Lung (tissue), 12 donors: ENCODE results near the gene TRIM43. TPM values are rescaled to one million over a fixed set of nuclear protein-coding genes. Genes with fewer than 3 reads are reported as not detected.
"Not testable (repeated sequence)": the region's sequence is repeated elsewhere in the genome, so short reads cannot be mapped to it uniquely, and the experiment has no call there.

Source experiments
- ATAC-seq: fragments of 200-7000 bp; cut with Tn5 transposase; one replicate; pipeline ENCODE4 v1.9.1; 2020; ENCODE audit warnings: moderate number of reproducible peaks; ENCODE audit not compliant: insufficient read depth, low FRiP score
- DNase-seq, 3 donors: peaks; one replicate each; pipeline ENCODE4 v3.0.0-alpha.2; 2013 to 2017
- H3K27ac ChIP-seq, 2 donors: one replicate each; pipeline ENCODE4 v1.5.1; 2013; ENCODE audit warnings: mild to moderate bottlenecking in 2 of 2, moderate library complexity in 2 of 2, control low read depth in 1 of 2, inconsistent platforms in 1 of 2, low read depth in 1 of 2, low read length in 1 of 2
- H3K27me3 ChIP-seq, 3 donors: one replicate each; pipeline ENCODE4 v1.5.1; 2013; ENCODE audit warnings: low read length in 2 of 3; ENCODE audit not compliant: control insufficient read depth in 3 of 3, insufficient read depth in 3 of 3
- H3K36me3 ChIP-seq, 4 donors: one replicate each; pipeline ENCODE4 v1.5.1; 2013; ENCODE audit warnings: low read length in 4 of 4, mild to moderate bottlenecking in 1 of 4, moderate library complexity in 1 of 4; ENCODE audit not compliant: control insufficient read depth in 4 of 4, insufficient read depth in 4 of 4
- H3K4me1 ChIP-seq, 5 donors: one replicate each; pipeline ENCODE4 v1.5.1; 2013; ENCODE audit warnings: low read length in 5 of 5, mild to moderate bottlenecking in 2 of 5, moderate library complexity in 1 of 5; ENCODE audit not compliant: control insufficient read depth in 5 of 5, insufficient read depth in 5 of 5
- H3K4me3 ChIP-seq: one replicate; pipeline ENCODE4 v1.5.1; 2013; ENCODE audit warnings: mild to moderate bottlenecking, control low read depth, moderate library complexity
- H3K9ac ChIP-seq, 2 donors: one replicate each; pipeline ENCODE4 v1.5.1; 2013; ENCODE audit warnings: low read length in 2 of 2, control low read depth in 1 of 2; ENCODE audit not compliant: insufficient read depth in 1 of 2
- H3K9me3 ChIP-seq, 4 donors: one replicate each; pipeline ENCODE4 v1.5.1; 2013; ENCODE audit warnings: low read length in 3 of 4, mild to moderate bottlenecking in 1 of 4, moderate library complexity in 1 of 4; ENCODE audit not compliant: control insufficient read depth in 4 of 4, insufficient read depth in 3 of 4
- CTCF ChIP-seq: IDR thresholded peaks from 2 replicates; pipeline ENCODE4 v1.5.1; 2012; ENCODE audit warnings: mild to moderate bottlenecking; ENCODE audit errors: control extremely low read depth, extremely low read depth
- WGBS, 2 donors: extraction: QIAGEN DNeasy Blood & Tissue Kit; methylation state at CpG; one replicate each; pipeline ENCODE4 v1.1.7; 2013; 5-methylcytosine and 5-hydroxymethylcytosine counted together
- polyA plus RNA-seq, 2 donors: library from polyadenylated mRNA; stranded (reverse); fragments of 200-250 nt; gene quantifications; one replicate each; pipeline ENCODE4 v1.2.1, GENCODE V29; 2013
- total RNA-seq, 2 donors: library from RNA; depleted of rRNA in 1 of 2; stranded (reverse); fragments of >200 nt in 1 of 2; gene quantifications; one replicate each; pipeline ENCODE4 v1.2.1, GENCODE V29; 2014 to 2021
- donor health status: control.
- donor health status: control.
- donor health status: Bipolar disorder and iron deficiency.
- donor health status: healthy.
- donor health status: DM: yes; HTN: yes; CAD: no.

The TRIM43 gene
- total and polyA plus RNA-seq, 4 donors = not detected

GRCh38 chr2:95573866-95574265 lies 17.9 kb upstream of the TRIM43 start:
- no peak overlapping the region for H3K4me3 ChIP-seq
- no peaks in the 10 kb centered on the region for H3K4me1 ChIP-seq
- no peak for TF ChIP-seq CTCF
- no peaks in the 10 kb centered on the region for H3K36me3 ChIP-seq
- WGBS, 2 donors = 80 to 93% methylated on average over 2 of the region's 2 CpGs
- H3K27ac ChIP-seq = no peak overlapping the region
- no peak for DNase-seq
- no peak for ATAC-seq
- no peak overlapping the region for H3K9ac ChIP-seq
- peaks cover 0 to 4% (median 0%) of the 10 kb centered on the region in 3 donors for H3K27me3 ChIP-seq
- H3K9me3 ChIP-seq = no peaks in the 10 kb centered on the region

GRCh38 chr2:95574506-95574905 lies 17.3 kb upstream of the TRIM43 start:
- ATAC-seq (no peak), DNase-seq (no peak)
- no peaks in the 10 kb centered on the region for H3K9me3 ChIP-seq
- no peaks in the 10 kb centered on the region for H3K36me3 ChIP-seq
- no peak for TF ChIP-seq CTCF
- H3K9ac ChIP-seq = no peak overlapping the region
- H3K4me1 ChIP-seq = no peaks in the 10 kb centered on the region
- peaks cover 0 to 4% (median 0%) of the 10 kb centered on the region in 3 donors for H3K27me3 ChIP-seq
- 69 to 80% methylated on average over 4 of the region's 4 CpGs for WGBS, 2 donors
- H3K27ac ChIP-seq = no peak overlapping the region
- H3K4me3 ChIP-seq = no peak overlapping the region

- peaks cover 0 to 4% (median 0%) of the 10 kb centered on the region in 3 donors for H3K27me3 ChIP-seq
- no peaks in the 10 kb centered on the region for H3K36me3 ChIP-seq
- no peak overlapping the region for H3K4me3 ChIP-seq
- no peaks in the 10 kb centered on the region for H3K4me1 ChIP-seq
- H3K9ac ChIP-seq = no peak overlapping the region
- H3K27ac ChIP-seq = no peak overlapping the region
- no peak for TF ChIP-seq CTCF
- DNase-seq (no peak), ATAC-seq (no peak)
- no peaks in the 10 kb centered on the region for H3K9me3 ChIP-seq
Observed at GRCh38 chr2:95575857-95576256, 15.9 kb upstream of the TRIM43 start.

- 52 to 68% methylated on average over 1 of the region's 1 CpG for WGBS, 2 donors
- ATAC-seq = no peak
- no peak for TF ChIP-seq CTCF
- Histone ChIP-seq H3K4me3 (no peak overlapping the region), H3K9ac (no peak overlapping the region), H3K4me1 (no peaks in the 10 kb centered on the region), H3K27me3 (no peaks in the 10 kb centered on the region), H3K9me3 (no peaks in the 10 kb centered on the region), H3K27ac (no peak overlapping the region), H3K36me3 (no peaks in the 10 kb centered on the region)
- no peak for DNase-seq
Observed at GRCh38 chr2:95578539-95578938, 13.3 kb upstream of the TRIM43 start.

GRCh38 chr2:95583545-95583944 lies 8.3 kb upstream of the TRIM43 start:
- DNase-seq, H3K27ac ChIP-seq, H3K9ac ChIP-seq, H3K4me1 ChIP-seq, ATAC-seq, H3K4me3 ChIP-seq, H3K27me3 ChIP-seq, H3K36me3 ChIP-seq, H3K9me3 ChIP-seq: not testable (repeated sequence)
- WGBS, 2 donors = 84 to 85% methylated on average over 4 of the region's 4 CpGs

GRCh38 chr2:95584321-95584720 lies 7.5 kb upstream of the TRIM43 start:
- not testable (repeated sequence) for H3K36me3 ChIP-seq, H3K9ac ChIP-seq, H3K4me1 ChIP-seq, ATAC-seq, H3K9me3 ChIP-seq, H3K27ac ChIP-seq, H3K27me3 ChIP-seq, H3K4me3 ChIP-seq
- DNase-seq = peak in 2 of 3 donors; percentile 16 to 55
- 72 to 82% methylated on average over 1 of the region's 1 CpG for WGBS, 2 donors
